ENCODE data around the gene DACT2.

DACT2 gene

GRCh38 chr6:168308390-168309144 lies 11.0 kb downstream of the DACT2 start:
- Histone ChIP-seq H3K27ac (ENCODE audit: low read length) (no peak overlapping the region), H3K4me1 (ENCODE audit: control insufficient read depth in 1 of 2, insufficient read depth in 2 of 2, low read length in 2 of 2) (no peaks in the 10 kb centered on the region), H3K27me3 (ENCODE audit: low read depth, low read length) (no peaks in the 10 kb centered on the region), H3K36me3 (ENCODE audit: control insufficient read depth in 1 of 2, insufficient read depth in 2 of 2, low read length in 2 of 2) (no peaks in the 10 kb centered on the region), H3K4me3 (ENCODE audit: low read depth in 1 of 2, low read length in 2 of 2) (no peak overlapping the region), H3K9me3 (ENCODE audit: control insufficient read depth in 1 of 2, low read length in 2 of 2) (no peaks in the 10 kb centered on the region)

- Histone ChIP-seq H3K4me3 (ENCODE audit: low read depth in 1 of 2, low read length in 2 of 2) (no peak overlapping the region), H3K27me3 (ENCODE audit: low read depth, low read length) (no peaks in the 10 kb centered on the region), H3K36me3 (ENCODE audit: control insufficient read depth in 1 of 2, insufficient read depth in 2 of 2, low read length in 2 of 2) (no peaks in the 10 kb centered on the region), H3K27ac (ENCODE audit: low read length) (no peak overlapping the region), H3K4me1 (ENCODE audit: control insufficient read depth in 1 of 2, insufficient read depth in 2 of 2, low read length in 2 of 2) (no peaks in the 10 kb centered on the region), H3K9me3 (ENCODE audit: control insufficient read depth in 1 of 2, low read length in 2 of 2) (no peaks in the 10 kb centered on the region)
Observed at GRCh38 chr6:168307695-168308021, 11.9 kb downstream of the DACT2 start.

DNA sequence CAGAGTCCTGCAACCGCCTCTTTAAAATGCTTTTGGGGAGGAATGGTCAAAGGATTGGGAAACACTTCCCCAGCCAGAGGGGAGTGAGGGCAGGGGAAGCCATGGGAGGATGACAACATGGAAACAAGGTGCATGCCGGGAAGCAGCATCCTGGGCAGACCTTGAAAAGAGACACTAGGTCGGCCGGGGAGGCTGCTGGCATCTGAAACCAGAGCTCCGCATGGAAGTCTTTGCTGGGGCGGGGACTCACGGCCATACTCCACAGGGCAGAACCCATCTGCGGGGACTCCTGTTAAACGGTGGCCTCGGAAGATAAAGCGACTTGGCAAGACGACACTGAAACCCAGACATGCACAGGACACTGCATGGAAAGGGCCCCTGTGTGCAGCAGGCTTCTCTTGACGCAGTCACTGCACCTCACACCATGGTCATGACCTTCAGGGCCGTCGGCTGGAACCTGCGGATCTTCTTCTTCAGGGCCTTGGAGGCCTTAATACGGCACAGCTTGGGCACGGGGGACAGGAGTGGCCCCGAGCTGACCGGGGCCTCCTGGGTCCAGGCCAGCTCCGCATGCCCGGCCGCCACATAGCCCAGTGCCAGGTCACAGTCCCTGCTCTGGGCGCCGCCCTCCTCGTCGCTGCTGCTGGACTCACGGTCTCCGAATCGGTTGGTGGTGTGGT lies 12.4 kb downstream of the DACT2 start:
- no peaks in the 10 kb centered on the region for H3K9me3 ChIP-seq (ENCODE audit: control insufficient read depth in 1 of 2, low read length in 2 of 2)
- H3K4me1 ChIP-seq (ENCODE audit: control insufficient read depth in 1 of 2, insufficient read depth in 2 of 2, low read length in 2 of 2) = no peaks in the 10 kb centered on the region
- no peaks in the 10 kb centered on the region for H3K27me3 ChIP-seq (ENCODE audit: low read depth, low read length)
- H3K27ac ChIP-seq (ENCODE audit: low read length) = no peak overlapping the region
- no peaks in the 10 kb centered on the region for H3K36me3 ChIP-seq (ENCODE audit: control insufficient read depth in 1 of 2, insufficient read depth in 2 of 2, low read length in 2 of 2)
- H3K4me3 ChIP-seq (ENCODE audit: low read depth in 1 of 2, low read length in 2 of 2) = no peak overlapping the region

- no peaks in the 10 kb centered on the region for H3K9me3 ChIP-seq (ENCODE audit: control insufficient read depth in 1 of 2, low read length in 2 of 2)
- H3K4me3 ChIP-seq (ENCODE audit: low read depth in 1 of 2, low read length in 2 of 2) = no peak overlapping the region
- no peaks in the 10 kb centered on the region for H3K36me3 ChIP-seq (ENCODE audit: control insufficient read depth in 1 of 2, insufficient read depth in 2 of 2, low read length in 2 of 2)
- no peaks in the 10 kb centered on the region for H3K4me1 ChIP-seq (ENCODE audit: control insufficient read depth in 1 of 2, insufficient read depth in 2 of 2, low read length in 2 of 2)
- H3K27me3 ChIP-seq (ENCODE audit: low read depth, low read length) = no peaks in the 10 kb centered on the region
- no peak overlapping the region for H3K27ac ChIP-seq (ENCODE audit: low read length)
Observed at GRCh38 chr6:168305863-168306262, 13.7 kb downstream of the DACT2 start.

GRCh38 chr6:168305096-168305749 lies 14.4 kb downstream of the DACT2 start:
- no peak overlapping the region for H3K4me3 ChIP-seq (ENCODE audit: low read depth in 1 of 2, low read length in 2 of 2)
- H3K4me1 ChIP-seq (ENCODE audit: control insufficient read depth in 1 of 2, insufficient read depth in 2 of 2, low read length in 2 of 2) = no peaks in the 10 kb centered on the region
- no peak overlapping the region for H3K27ac ChIP-seq (ENCODE audit: low read length)
- no peaks in the 10 kb centered on the region for H3K36me3 ChIP-seq (ENCODE audit: control insufficient read depth in 1 of 2, insufficient read depth in 2 of 2, low read length in 2 of 2)
- no peaks in the 10 kb centered on the region for H3K9me3 ChIP-seq (ENCODE audit: control insufficient read depth in 1 of 2, low read length in 2 of 2)
- H3K27me3 ChIP-seq (ENCODE audit: low read depth, low read length) = no peaks in the 10 kb centered on the region

DNA sequence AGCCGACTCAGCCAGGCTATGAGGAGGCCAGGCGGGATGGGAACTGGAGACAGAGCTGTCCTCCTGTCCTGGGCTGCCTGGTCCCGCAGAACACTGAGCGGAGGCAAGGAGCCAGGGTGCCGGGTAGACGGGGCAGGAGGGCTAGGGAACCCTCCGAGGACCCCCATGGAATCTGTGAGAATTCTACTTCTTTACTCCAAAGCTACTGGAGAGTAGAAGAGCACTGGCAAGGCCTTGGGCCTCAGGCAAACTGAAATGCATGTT lies 14.9 kb downstream of the DACT2 start:
- Histone ChIP-seq H3K4me1 (ENCODE audit: control insufficient read depth in 1 of 2, insufficient read depth in 2 of 2, low read length in 2 of 2) (no peaks in the 10 kb centered on the region), H3K27me3 (ENCODE audit: low read depth, low read length) (no peaks in the 10 kb centered on the region), H3K27ac (ENCODE audit: low read length) (no peak overlapping the region), H3K4me3 (ENCODE audit: low read depth in 1 of 2, low read length in 2 of 2) (no peak overlapping the region), H3K9me3 (ENCODE audit: control insufficient read depth in 1 of 2, low read length in 2 of 2) (no peaks in the 10 kb centered on the region), H3K36me3 (ENCODE audit: control insufficient read depth in 1 of 2, insufficient read depth in 2 of 2, low read length in 2 of 2) (no peaks in the 10 kb centered on the region)

- Histone ChIP-seq H3K4me3 (ENCODE audit: low read depth in 1 of 2, low read length in 2 of 2) (no peak overlapping the region), H3K27me3 (ENCODE audit: low read depth, low read length) (no peaks in the 10 kb centered on the region), H3K36me3 (ENCODE audit: control insufficient read depth in 1 of 2, insufficient read depth in 2 of 2, low read length in 2 of 2) (no peaks in the 10 kb centered on the region), H3K27ac (ENCODE audit: low read length) (no peak overlapping the region), H3K9me3 (ENCODE audit: control insufficient read depth in 1 of 2, low read length in 2 of 2) (no peaks in the 10 kb centered on the region), H3K4me1 (ENCODE audit: control insufficient read depth in 1 of 2, insufficient read depth in 2 of 2, low read length in 2 of 2) (no peaks in the 10 kb centered on the region)
Observed at GRCh38 chr6:168303982-168304751, 15.4 kb downstream of the DACT2 start.

DNA sequence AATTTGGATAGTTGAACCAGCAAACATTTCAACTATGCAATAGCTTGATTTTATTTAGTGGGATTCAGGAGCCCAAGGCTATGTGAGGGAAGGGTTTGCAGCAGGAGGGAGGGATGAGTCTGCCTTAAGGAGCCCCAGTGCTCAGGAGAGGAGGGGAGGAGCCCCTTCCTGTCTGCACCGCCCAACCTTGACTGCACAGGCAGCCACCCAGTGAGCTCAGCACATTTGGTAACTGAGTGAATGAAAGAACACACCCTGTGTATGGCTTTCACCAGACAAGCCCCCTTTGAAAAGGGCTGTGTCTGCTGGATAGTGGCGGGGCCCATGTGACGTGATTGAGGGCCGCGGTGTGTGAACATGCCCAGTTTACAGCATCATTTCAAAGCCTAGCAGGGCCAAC lies 17.0 kb downstream of the DACT2 start:
- H3K4me1 ChIP-seq (ENCODE audit: control insufficient read depth in 1 of 2, insufficient read depth in 2 of 2, low read length in 2 of 2) = no peaks in the 10 kb centered on the region
- H3K4me3 ChIP-seq (ENCODE audit: low read depth in 1 of 2, low read length in 2 of 2) = no peak overlapping the region
- no peaks in the 10 kb centered on the region for H3K36me3 ChIP-seq (ENCODE audit: control insufficient read depth in 1 of 2, insufficient read depth in 2 of 2, low read length in 2 of 2)
- no peaks in the 10 kb centered on the region for H3K9me3 ChIP-seq (ENCODE audit: control insufficient read depth in 1 of 2, low read length in 2 of 2)
- H3K27ac ChIP-seq (ENCODE audit: low read length) = no peak overlapping the region
- no peaks in the 10 kb centered on the region for H3K27me3 ChIP-seq (ENCODE audit: low read depth, low read length)

- Histone ChIP-seq H3K27me3 (ENCODE audit: low read depth, low read length) (no peaks in the 10 kb centered on the region), H3K9me3 (ENCODE audit: control insufficient read depth in 1 of 2, low read length in 2 of 2) (no peaks in the 10 kb centered on the region), H3K4me1 (ENCODE audit: control insufficient read depth in 1 of 2, insufficient read depth in 2 of 2, low read length in 2 of 2) (no peaks in the 10 kb centered on the region), H3K36me3 (ENCODE audit: control insufficient read depth in 1 of 2, insufficient read depth in 2 of 2, low read length in 2 of 2) (no peaks in the 10 kb centered on the region), H3K4me3 (ENCODE audit: low read depth in 1 of 2, low read length in 2 of 2) (no peak overlapping the region), H3K27ac (ENCODE audit: low read length) (no peak overlapping the region)
Observed at GRCh38 chr6:168301648-168302398, 17.8 kb downstream of the DACT2 start.

GRCh38 chr6:168300975-168301647 lies 18.5 kb downstream of the DACT2 start:
- no peaks in the 10 kb centered on the region for H3K36me3 ChIP-seq (ENCODE audit: control insufficient read depth in 1 of 2, insufficient read depth in 2 of 2, low read length in 2 of 2)
- H3K4me3 ChIP-seq (ENCODE audit: low read depth in 1 of 2, low read length in 2 of 2) = no peak overlapping the region
- no peaks in the 10 kb centered on the region for H3K9me3 ChIP-seq (ENCODE audit: control insufficient read depth in 1 of 2, low read length in 2 of 2)
- H3K4me1 ChIP-seq (ENCODE audit: control insufficient read depth in 1 of 2, insufficient read depth in 2 of 2, low read length in 2 of 2) = no peaks in the 10 kb centered on the region
- H3K27me3 ChIP-seq (ENCODE audit: low read depth, low read length) = no peaks in the 10 kb centered on the region
- no peak overlapping the region for H3K27ac ChIP-seq (ENCODE audit: low read length)

Measured in muscle layer of duodenum (tissue), 2 donors.